Measurements from ENCODE around the gene PLEKHA6.

Gene PLEKHA6

GRCh38 chr1:204382714-204383083 is 23.0 kb upstream of the PLEKHA6 start:
- DNase-seq, result no peak

- no peak for DNase-seq
These were observed 20.6 kb upstream of the PLEKHA6 start for GRCh38 chr1:204380293-204380831.

GRCh38 chr1:204377800-204378668 is 18.3 kb upstream of the PLEKHA6 start:
- no peak for DNase-seq

GRCh38 chr1:204376919-204377799 is 17.4 kb upstream of the PLEKHA6 start:
- no peak for DNase-seq

GRCh38 chr1:204376465-204376864 is 16.7 kb upstream of the PLEKHA6 start:
- DNase-seq, result no peak

- DNase-seq, result no peak
These were observed 14.2 kb upstream of the PLEKHA6 start for GRCh38 chr1:204373911-204374310.

GRCh38 chr1:204370176-204370575 is 10.4 kb upstream of the PLEKHA6 start:
- DNase-seq, result no peak

- no peak for DNase-seq
These were observed 9.4 kb upstream of the PLEKHA6 start for GRCh38 chr1:204368996-204369726.

- DNase-seq, result no peak
These were observed 8.2 kb upstream of the PLEKHA6 start for GRCh38 chr1:204367956-204368355.

- DNase-seq, result no peak
These were observed 7.6 kb upstream of the PLEKHA6 start for GRCh38 chr1:204367193-204367858.

GRCh38 chr1:204366759-204367158 is 7.0 kb upstream of the PLEKHA6 start:
- DNase-seq, result no peak

- DNase-seq, result peak; percentile 87
These were observed 3.8 kb upstream of the PLEKHA6 start for GRCh38 chr1:204363335-204364114.

GRCh38 chr1:204362984-204363334 is 3.2 kb upstream of the PLEKHA6 start:
- no peak for DNase-seq

GRCh38 chr1:204361781-204362180 is 2.1 kb upstream of the PLEKHA6 start:
- DNase-seq, result no peak

- DNase-seq, result no peak
These were observed 1.6 kb upstream of the PLEKHA6 start for GRCh38 chr1:204361341-204361771.

- no peak for DNase-seq
These were observed 585 bp upstream of the PLEKHA6 start for GRCh38 chr1:204360314-204360713.

- DNase-seq, result no peak
These were observed 627 bp downstream of the PLEKHA6 start for GRCh38 chr1:204359131-204359473.

- DNase-seq, result no peak
These were observed 1.1 kb downstream of the PLEKHA6 start for GRCh38 chr1:204358605-204359004.

GRCh38 chr1:204357551-204358490 is 1.9 kb downstream of the PLEKHA6 start:
- no peak for DNase-seq

- DNase-seq, result no peak
These were observed 2.7 kb downstream of the PLEKHA6 start for GRCh38 chr1:204356997-204357396.
